ENCODE results near the gene UNC45A. TPM values are rescaled to one million over a fixed set of nuclear protein-coding genes. Genes with fewer than 3 reads are reported as not detected.

The UNC45A gene
- total RNA-seq, 1 donor from 2014 or later, result 60.9 TPM

- Histone ChIP-seq H3K4me1 (peaks cover 3% of the 10 kb centered on the region), H3K9me3 (no peaks in the 10 kb centered on the region), H3K27me3 (no peaks in the 10 kb centered on the region), H3K4me3 (no peak overlapping the region), H3K27ac (no peak overlapping the region), H3K36me3 (peaks cover 99% of the 10 kb centered on the region)
- ATAC-seq (no peak), DNase-seq (no peak)
- TF ChIP-seq, protein P1, sequence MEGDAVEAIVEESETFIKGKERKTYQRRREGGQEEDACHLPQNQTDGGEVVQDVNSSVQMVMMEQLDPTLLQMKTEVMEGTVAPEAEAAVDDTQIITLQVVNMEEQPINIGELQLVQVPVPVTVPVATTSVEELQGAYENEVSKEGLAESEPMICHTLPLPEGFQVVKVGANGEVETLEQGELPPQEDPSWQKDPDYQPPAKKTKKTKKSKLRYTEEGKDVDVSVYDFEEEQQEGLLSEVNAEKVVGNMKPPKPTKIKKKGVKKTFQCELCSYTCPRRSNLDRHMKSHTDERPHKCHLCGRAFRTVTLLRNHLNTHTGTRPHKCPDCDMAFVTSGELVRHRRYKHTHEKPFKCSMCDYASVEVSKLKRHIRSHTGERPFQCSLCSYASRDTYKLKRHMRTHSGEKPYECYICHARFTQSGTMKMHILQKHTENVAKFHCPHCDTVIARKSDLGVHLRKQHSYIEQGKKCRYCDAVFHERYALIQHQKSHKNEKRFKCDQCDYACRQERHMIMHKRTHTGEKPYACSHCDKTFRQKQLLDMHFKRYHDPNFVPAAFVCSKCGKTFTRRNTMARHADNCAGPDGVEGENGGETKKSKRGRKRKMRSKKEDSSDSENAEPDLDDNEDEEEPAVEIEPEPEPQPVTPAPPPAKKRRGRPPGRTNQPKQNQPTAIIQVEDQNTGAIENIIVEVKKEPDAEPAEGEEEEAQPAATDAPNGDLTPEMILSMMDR (IDR thresholded peaks at IDR 0.05), result no peak
- intact Hi-C loops (cut with DNase I), result no loop called here
Measured at GRCh38 chr15:90913398-90913944, 21.6 kb upstream of the UNC45A start.

DNA sequence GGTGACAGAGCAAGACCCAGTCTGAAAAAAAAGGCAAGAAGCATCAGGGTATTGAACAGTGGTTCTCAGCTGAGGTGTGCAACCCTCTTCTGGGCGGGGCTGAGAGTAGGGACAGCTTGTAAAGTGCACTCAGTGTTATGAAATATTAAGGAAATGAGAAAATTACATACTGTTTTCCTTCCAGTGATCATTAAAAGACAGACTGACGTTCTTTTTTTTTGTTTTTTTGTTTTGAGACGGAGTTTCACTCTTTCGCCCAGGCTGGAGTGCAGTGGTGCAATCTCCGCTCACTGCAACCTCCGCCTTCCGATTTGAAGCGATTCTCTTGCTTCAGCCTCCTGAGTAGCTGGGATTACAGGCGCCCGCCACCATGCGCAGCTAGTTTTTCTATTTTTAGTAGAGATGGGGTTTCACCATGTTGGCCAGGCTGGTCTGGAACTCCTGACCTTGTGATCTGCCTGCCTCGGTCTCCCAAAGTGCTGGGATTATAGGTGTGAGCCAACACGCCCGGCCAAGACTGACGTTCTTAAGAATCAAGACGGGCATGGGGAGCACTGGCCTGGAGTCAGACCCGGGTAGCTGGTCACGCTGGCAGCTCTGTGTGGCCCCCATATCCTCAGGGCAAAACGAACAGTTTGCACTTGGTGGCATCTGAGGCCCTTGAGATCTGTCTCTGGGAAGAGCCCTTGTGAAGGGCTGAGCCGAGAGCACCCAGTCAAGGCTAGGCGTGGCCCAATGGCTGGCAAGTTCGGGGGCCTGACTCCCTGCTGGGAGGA, 20.6 kb upstream of the UNC45A start:
- peak; percentile 45 for ATAC-seq
- no peak overlapping the region for H3K4me3 ChIP-seq
- no peaks in the 10 kb centered on the region for H3K27me3 ChIP-seq
- intact Hi-C loops (cut with DNase I), result no loop called here
- H3K27ac ChIP-seq, result peak overlapping the region; percentile 51
- H3K9me3 ChIP-seq, result no peaks in the 10 kb centered on the region
- TF ChIP-seq, protein P1 (IDR thresholded peaks at IDR 0.05), result no peak
- peaks cover 99% of the 10 kb centered on the region for H3K36me3 ChIP-seq
- peaks cover 3% of the 10 kb centered on the region for H3K4me1 ChIP-seq
- DNase-seq, result peak; percentile 72

DNA sequence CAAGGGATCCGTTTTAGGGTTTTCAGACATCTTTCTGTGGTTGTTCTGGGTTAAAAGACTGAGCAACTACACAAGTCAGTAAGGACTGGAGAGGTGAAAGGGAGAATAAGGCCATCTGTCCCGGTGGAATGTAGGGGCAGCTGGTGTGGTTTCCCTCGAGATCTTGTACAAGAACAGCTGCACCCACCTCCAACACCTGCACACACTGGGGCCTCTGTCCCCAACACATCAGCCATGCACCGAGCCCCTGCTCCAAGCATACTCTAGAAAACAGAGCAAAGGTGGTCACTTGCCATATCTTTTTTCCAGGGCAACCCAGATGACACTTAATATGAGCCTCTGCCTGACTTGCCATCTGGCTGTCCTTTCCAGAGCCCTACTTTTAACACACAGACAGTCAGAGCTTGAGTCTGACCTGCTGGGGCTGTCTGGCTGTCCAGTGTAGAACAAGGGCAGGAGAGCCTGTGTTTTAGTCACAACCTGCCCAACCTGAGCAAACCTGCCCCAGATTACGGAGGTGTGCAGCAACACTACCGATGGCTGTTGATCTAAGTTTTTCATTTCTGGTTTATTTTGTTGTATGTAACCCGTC, 19.8 kb upstream of the UNC45A start:
- peak overlapping the region; percentile 51 for H3K27ac ChIP-seq
- H3K36me3 ChIP-seq, result peaks cover 99% of the 10 kb centered on the region
- no peak for DNase-seq

GRCh38 chr15:90915808-90916440, 19.2 kb upstream of the UNC45A start:
- H3K27me3 ChIP-seq, result no peaks in the 10 kb centered on the region
- no peaks in the 10 kb centered on the region for H3K9me3 ChIP-seq
- TF ChIP-seq, protein P1 (IDR thresholded peaks at IDR 0.05), result no peak
- ATAC-seq (peak; percentile 84), DNase-seq (peak; percentile 87)
- H3K4me1 ChIP-seq, result peaks cover 3% of the 10 kb centered on the region
- peak overlapping the region; percentile 51 for H3K27ac ChIP-seq
- H3K4me3 ChIP-seq, result peak overlapping the region; percentile 23
- intact Hi-C loops (cut with DNase I), result no loop called here
- H3K36me3 ChIP-seq, result peaks cover 99% of the 10 kb centered on the region

More for the DNA sequence above, 19.8 kb upstream of the UNC45A start:
- Histone ChIP-seq H3K4me1 (peaks cover 3% of the 10 kb centered on the region), H3K9me3 (no peaks in the 10 kb centered on the region), H3K27me3 (no peaks in the 10 kb centered on the region), H3K4me3 (no peak overlapping the region)
- TF ChIP-seq, protein P1 (IDR thresholded peaks at IDR 0.05), result no peak
- ATAC-seq, result no peak
- intact Hi-C loops (cut with DNase I), result no loop called here

GRCh38 chr15:90916461-90916860, 18.6 kb upstream of the UNC45A start:
- Histone ChIP-seq H3K4me3 (peak overlapping the region; percentile 23), H3K36me3 (peaks cover 99% of the 10 kb centered on the region)
- no peak for DNase-seq

More at GRCh38 chr15:90916461-90916860, 18.6 kb upstream of the UNC45A start:
- Histone ChIP-seq H3K9me3 (no peaks in the 10 kb centered on the region), H3K27me3 (no peaks in the 10 kb centered on the region), H3K4me1 (peaks cover 3% of the 10 kb centered on the region), H3K27ac (no peak overlapping the region)
- TF ChIP-seq, protein P1 (IDR thresholded peaks at IDR 0.05), result no peak
- intact Hi-C loops (cut with DNase I), result no loop called here
- no peak for ATAC-seq

Data from upper lobe of right lung (tissue), 1 donor.